K562 (cell line): Measurements from ENCODE around the gene MED16. TPM values are rescaled to one million over a fixed set of nuclear protein-coding genes. Genes with fewer than 3 reads are reported as not detected.

Source experiments
- ZNF277 ChIP-seq: fragments of 250-450 bp; sonication (Bioruptor Pico); IDR thresholded peaks from 2 replicates; pipeline ENCODE4 v1.8.0; 2022; ENCODE audit warnings: inconsistent platforms, mild to moderate bottlenecking, moderate library complexity, borderline replicate concordance
- ZNF592 ChIP-seq: fragments of 450-650 bp; IDR thresholded peaks from 2 replicates; pipeline ENCODE4 v1.6.1; 2017; ENCODE audit warnings: antibody characterized with exemption, mild to moderate bottlenecking
- ZSCAN29 ChIP-seq: fragments of 450-650 bp; IDR thresholded peaks from 2 replicates; pipeline ENCODE4 v1.6.1; 2017
- polyA plus RNA-seq, 8 experiments: library from polyadenylated mRNA; depleted of rRNA in 4 of 8; stranded (reverse) in 5 of 8; unstranded in 3 of 8; fragments of >200 nt; fragmentation: Nextera tagmentation in 2 of 8; fragmentation: Illumina TruSeq in 1 of 8; extraction: Ambion mirVana in 2 of 8; extraction: Trizol in 1 of 8; gene quantifications; 2 replicates each; pipeline versions ENCODE4 v1.2.1 to v1.2.3, GENCODE V29; 2011 to 2014; ENCODE audit warnings: inconsistent platforms in 1 of 8, missing spikeins in 1 of 8
- total RNA-seq, 7 experiments: library from RNA; depleted of rRNA in 6 of 7; stranded (reverse); fragments of >200 nt in 6 of 7; fragmentation: Illumina TruSeq in 2 of 7; extraction: Trizol in 2 of 7; gene quantifications; 2 replicates each; pipeline versions ENCODE4 v1.2.1 to v1.2.3, GENCODE V29; 2011 to 2021; ENCODE audit warnings: low replicate concordance in 1 of 7

MED16 gene
- total and polyA plus RNA-seq, 9 of the 15 experiments (the other 6 are each of a cell fraction or from before 2014, with no cell fraction given), result 0.89 to 59.9 (median 8.6) TPM

GRCh38 chr19:916645-917322 is 23.8 kb upstream of the MED16 start (continued):
- TF ChIP-seq ZNF592 (no peak), ZSCAN29 (no peak), ZNF277 (CRISPR knock-in tag) (no peak)
